ENCODE measurements around the gene MTX2.

MTX2 gene

DNA sequence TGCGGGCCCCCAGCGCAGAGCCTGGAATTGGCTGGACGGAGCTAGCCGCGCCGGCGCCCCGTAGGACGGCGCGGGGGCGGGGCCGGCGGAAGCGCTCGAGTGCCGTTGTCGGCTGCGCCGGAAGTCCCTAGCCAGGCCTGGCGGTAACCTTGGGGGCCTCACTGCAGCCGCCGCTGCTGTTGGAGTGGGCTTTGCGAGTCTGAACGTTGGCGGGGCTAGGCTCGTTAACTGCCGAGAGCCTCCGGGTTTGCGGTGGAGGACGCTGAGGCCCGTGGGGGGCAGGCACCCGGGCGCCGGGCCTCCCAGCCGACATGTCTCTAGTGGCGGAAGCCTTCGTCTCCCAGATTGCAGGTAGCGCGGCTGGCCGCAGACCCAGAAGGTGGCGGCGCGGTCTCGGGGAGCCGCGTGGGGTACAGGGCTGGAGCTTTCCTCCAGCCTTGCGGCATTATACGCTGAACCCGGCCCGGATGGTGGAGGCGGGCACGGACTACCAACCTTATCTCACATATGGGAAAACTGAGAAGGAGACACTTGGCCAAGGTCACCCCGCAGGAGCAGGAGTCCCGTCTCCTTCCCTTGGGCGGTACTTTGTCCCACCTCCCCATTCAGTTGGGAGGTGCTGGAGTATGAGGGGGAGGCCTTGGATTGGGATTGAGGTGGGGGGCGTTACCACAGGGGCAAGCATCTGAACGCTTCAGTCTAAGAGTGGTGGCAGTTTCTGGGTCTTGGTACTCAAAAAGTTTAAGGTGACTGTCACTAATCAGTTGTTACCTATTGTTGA is at the start of gene MTX2:
TSS of gene MTX2 (plus strand) at position 124 of the 781 bp plus-strand sequence. CDS start at position 312, 188 bp downstream.
- H3K36me3 ChIP-seq (ENCODE audit: insufficient read depth, low read length) = no peaks in the 10 kb centered on the region
- H3K9ac ChIP-seq (ENCODE audit: low read length) = peak within 1 kb of the TSS; percentile 99
- H3K4me3 ChIP-seq (ENCODE audit: low read depth in 1 of 2, low read length in 2 of 2) = peak within 1 kb of the TSS; percentile 82 to 98
- no peaks in the 10 kb centered on the region for H3K27me3 ChIP-seq (ENCODE audit: control insufficient read depth in 1 of 2, insufficient read depth in 2 of 2, low read length in 2 of 2)
- peaks cover 16% of the 10 kb centered on the region for H3K4me1 ChIP-seq (ENCODE audit: insufficient read depth, low read length)
- peak within 1 kb of the TSS; percentile 91 for H3K27ac ChIP-seq (ENCODE audit: low read depth, low read length)
- no peaks in the 10 kb centered on the region for H3K9me3 ChIP-seq (ENCODE audit: low read length)

DNA sequence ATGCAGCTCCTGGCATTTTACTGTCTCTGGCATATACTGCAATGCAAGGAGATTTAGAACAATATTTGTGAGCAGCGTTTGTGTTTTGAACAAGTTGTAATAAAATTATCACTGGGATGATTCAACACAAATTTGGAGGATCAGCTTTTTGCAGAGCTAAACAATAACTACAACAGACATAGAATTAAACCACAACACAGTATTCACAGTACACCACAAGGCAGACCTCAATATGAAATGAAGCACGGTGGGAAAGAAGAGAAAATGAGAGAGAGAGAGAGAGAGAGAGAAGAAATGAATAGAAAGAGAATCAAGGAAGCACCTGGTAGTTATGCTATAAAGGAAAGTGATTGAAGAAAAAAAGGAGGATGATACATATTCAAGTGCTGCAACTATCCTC is 41.4 kb upstream of the MTX2 start:
- H3K9me3 ChIP-seq (ENCODE audit: low read length) = no peaks in the 10 kb centered on the region
- no peaks in the 10 kb centered on the region for H3K4me1 ChIP-seq (ENCODE audit: insufficient read depth, low read length)
- no peak overlapping the region for H3K9ac ChIP-seq (ENCODE audit: low read length)
- no peaks in the 10 kb centered on the region for H3K27me3 ChIP-seq (ENCODE audit: control insufficient read depth in 1 of 2, insufficient read depth in 2 of 2, low read length in 2 of 2)
- H3K36me3 ChIP-seq (ENCODE audit: insufficient read depth, low read length) = no peaks in the 10 kb centered on the region
- H3K4me3 ChIP-seq (ENCODE audit: low read depth in 1 of 2, low read length in 2 of 2) = no peak overlapping the region
- no peak overlapping the region for H3K27ac ChIP-seq (ENCODE audit: low read depth, low read length)

DNA sequence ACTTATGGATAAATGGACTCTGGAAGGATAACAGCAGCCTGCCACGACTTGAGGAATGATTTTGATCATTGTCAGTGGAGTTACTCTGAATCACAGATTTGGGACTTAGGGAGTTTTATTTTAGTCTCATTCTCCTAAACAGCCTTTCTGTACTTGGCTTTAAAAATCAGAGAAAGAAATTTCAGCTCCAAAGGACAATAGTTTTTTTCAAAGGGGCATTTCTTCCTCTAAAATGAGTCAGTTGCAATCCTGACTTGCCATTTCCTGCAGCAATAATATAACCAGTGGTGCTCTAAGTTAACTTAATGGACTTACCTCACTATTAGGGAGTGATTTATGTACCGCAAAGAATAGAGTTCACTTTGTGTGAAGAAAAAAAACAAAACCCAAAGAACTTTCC is 35.1 kb upstream of the MTX2 start:
- H3K36me3 ChIP-seq (ENCODE audit: insufficient read depth, low read length) = no peaks in the 10 kb centered on the region
- H3K27me3 ChIP-seq (ENCODE audit: control insufficient read depth in 1 of 2, insufficient read depth in 2 of 2, low read length in 2 of 2) = no peaks in the 10 kb centered on the region

DNA sequence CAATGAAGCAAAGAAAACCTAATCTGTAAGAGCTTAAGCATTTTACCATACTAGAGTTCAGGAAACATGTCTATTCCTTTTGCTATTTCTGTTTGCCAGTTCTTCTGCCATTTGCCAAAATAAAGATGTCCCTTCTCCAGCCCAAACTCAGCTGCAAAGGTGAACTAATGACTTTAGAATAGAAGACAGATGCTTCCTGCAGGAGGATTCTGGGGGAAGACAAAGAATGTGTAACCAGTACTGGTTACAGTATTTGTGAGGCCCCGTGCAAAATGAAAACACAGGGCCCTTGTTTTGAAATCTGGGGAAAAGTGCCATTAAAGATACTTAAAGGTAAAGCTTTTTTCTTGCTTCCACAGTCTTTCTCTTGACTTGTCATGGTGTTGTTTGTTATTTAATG is 34.3 kb upstream of the MTX2 start:
- Histone ChIP-seq H3K9ac (ENCODE audit: low read length) (no peak overlapping the region), H3K4me1 (ENCODE audit: insufficient read depth, low read length) (no peaks in the 10 kb centered on the region), H3K36me3 (ENCODE audit: insufficient read depth, low read length) (no peaks in the 10 kb centered on the region), H3K4me3 (ENCODE audit: low read depth in 1 of 2, low read length in 2 of 2) (no peak overlapping the region), H3K9me3 (ENCODE audit: low read length) (no peaks in the 10 kb centered on the region), H3K27ac (ENCODE audit: low read depth, low read length) (no peak overlapping the region), H3K27me3 (ENCODE audit: control insufficient read depth in 1 of 2, insufficient read depth in 2 of 2, low read length in 2 of 2) (no peaks in the 10 kb centered on the region)

More for the DNA sequence above, 35.1 kb upstream of the MTX2 start:
- no peaks in the 10 kb centered on the region for H3K4me1 ChIP-seq (ENCODE audit: insufficient read depth, low read length)
- no peak overlapping the region for H3K4me3 ChIP-seq (ENCODE audit: low read depth in 1 of 2, low read length in 2 of 2)
- no peak overlapping the region for H3K27ac ChIP-seq (ENCODE audit: low read depth, low read length)
- no peaks in the 10 kb centered on the region for H3K9me3 ChIP-seq (ENCODE audit: low read length)
- no peak overlapping the region for H3K9ac ChIP-seq (ENCODE audit: low read length)

DNA sequence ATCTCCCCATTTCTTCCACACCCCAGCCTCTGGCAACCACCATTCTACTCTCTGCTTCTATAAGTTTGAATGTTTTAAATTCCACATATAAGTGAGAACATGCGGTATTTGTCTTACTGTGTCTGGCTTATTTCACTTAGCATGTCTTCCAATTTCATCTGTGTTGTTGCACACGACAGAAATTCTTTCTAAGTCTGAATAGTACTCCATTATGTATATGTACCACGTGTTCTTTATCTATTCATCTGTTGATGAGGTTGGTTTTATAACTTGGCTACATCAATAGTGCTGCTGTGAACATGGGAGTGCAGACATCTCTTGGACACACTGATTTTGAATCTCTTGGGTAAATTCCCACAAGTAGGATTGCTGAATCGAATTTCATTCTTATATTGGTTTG is 31.8 kb upstream of the MTX2 start:
- H3K9me3 ChIP-seq (ENCODE audit: low read length) = no peaks in the 10 kb centered on the region
- no peak overlapping the region for H3K27ac ChIP-seq (ENCODE audit: low read depth, low read length)
- no peak overlapping the region for H3K4me3 ChIP-seq (ENCODE audit: low read depth in 1 of 2, low read length in 2 of 2)
- H3K4me1 ChIP-seq (ENCODE audit: insufficient read depth, low read length) = no peaks in the 10 kb centered on the region
- H3K36me3 ChIP-seq (ENCODE audit: insufficient read depth, low read length) = no peaks in the 10 kb centered on the region
- H3K9ac ChIP-seq (ENCODE audit: low read length) = no peak overlapping the region
- H3K27me3 ChIP-seq (ENCODE audit: control insufficient read depth in 1 of 2, insufficient read depth in 2 of 2, low read length in 2 of 2) = no peaks in the 10 kb centered on the region

- H3K27ac ChIP-seq (ENCODE audit: low read depth, low read length) = no peak overlapping the region
- H3K36me3 ChIP-seq (ENCODE audit: insufficient read depth, low read length) = no peaks in the 10 kb centered on the region
- H3K9me3 ChIP-seq (ENCODE audit: low read length) = no peaks in the 10 kb centered on the region
- no peaks in the 10 kb centered on the region for H3K4me1 ChIP-seq (ENCODE audit: insufficient read depth, low read length)
- H3K27me3 ChIP-seq (ENCODE audit: control insufficient read depth in 1 of 2, insufficient read depth in 2 of 2, low read length in 2 of 2) = no peaks in the 10 kb centered on the region
- no peak overlapping the region for H3K4me3 ChIP-seq (ENCODE audit: low read depth in 1 of 2, low read length in 2 of 2)
- no peak overlapping the region for H3K9ac ChIP-seq (ENCODE audit: low read length)
Measured at GRCh38 chr2:176239031-176239430, 30.2 kb upstream of the MTX2 start.

DNA sequence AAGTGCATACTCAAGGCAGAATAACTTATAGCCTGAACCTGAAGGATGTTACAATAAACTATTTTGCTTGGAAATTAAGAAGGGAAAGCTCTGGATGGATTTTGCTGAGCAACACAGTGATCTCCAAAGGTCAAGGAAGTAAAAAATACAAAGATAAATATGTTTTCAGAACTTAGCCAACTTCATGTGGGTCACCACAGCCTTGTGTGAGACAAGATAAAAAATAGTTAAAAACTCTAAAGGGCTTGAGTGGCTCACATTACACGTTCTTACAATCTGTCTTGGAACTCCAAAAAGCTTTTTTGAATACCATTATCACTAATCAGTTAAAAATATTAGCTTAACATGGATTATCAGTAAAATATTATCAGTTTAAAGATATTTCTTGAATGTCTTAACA is 28.9 kb upstream of the MTX2 start:
- H3K9me3 ChIP-seq (ENCODE audit: low read length) = no peaks in the 10 kb centered on the region
- H3K27ac ChIP-seq (ENCODE audit: low read depth, low read length) = no peak overlapping the region
- no peak overlapping the region for H3K4me3 ChIP-seq (ENCODE audit: low read depth in 1 of 2, low read length in 2 of 2)
- H3K27me3 ChIP-seq (ENCODE audit: control insufficient read depth in 1 of 2, insufficient read depth in 2 of 2, low read length in 2 of 2) = no peaks in the 10 kb centered on the region
- no peaks in the 10 kb centered on the region for H3K36me3 ChIP-seq (ENCODE audit: insufficient read depth, low read length)
- no peak overlapping the region for H3K9ac ChIP-seq (ENCODE audit: low read length)
- no peaks in the 10 kb centered on the region for H3K4me1 ChIP-seq (ENCODE audit: insufficient read depth, low read length)

GRCh38 chr2:176242276-176242675 is 27.0 kb upstream of the MTX2 start:
- Histone ChIP-seq H3K9me3 (ENCODE audit: low read length) (no peaks in the 10 kb centered on the region), H3K4me3 (ENCODE audit: low read depth in 1 of 2, low read length in 2 of 2) (no peak overlapping the region), H3K27me3 (ENCODE audit: control insufficient read depth in 1 of 2, insufficient read depth in 2 of 2, low read length in 2 of 2) (no peaks in the 10 kb centered on the region), H3K36me3 (ENCODE audit: insufficient read depth, low read length) (no peaks in the 10 kb centered on the region), H3K9ac (ENCODE audit: low read length) (no peak overlapping the region), H3K27ac (ENCODE audit: low read depth, low read length) (no peak overlapping the region), H3K4me1 (ENCODE audit: insufficient read depth, low read length) (no peaks in the 10 kb centered on the region)

DNA sequence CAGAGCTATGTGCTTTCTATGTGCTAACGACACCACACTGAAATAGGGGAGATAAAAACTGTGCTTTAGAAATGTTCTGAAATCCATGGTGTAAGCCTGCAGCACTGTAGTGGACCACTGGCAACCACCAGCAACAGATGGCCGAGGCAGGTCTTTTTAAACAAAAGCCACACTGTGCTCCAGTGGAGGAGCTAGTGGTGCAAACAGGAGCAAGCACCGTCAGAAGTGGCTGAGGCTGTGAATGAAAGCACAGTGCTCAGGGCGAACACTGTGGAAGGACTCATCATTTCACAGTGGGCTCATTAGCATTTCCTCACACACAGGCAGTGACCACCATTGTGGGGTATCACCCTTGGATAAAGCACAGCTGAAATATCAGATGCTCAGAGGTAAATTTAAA is 22.9 kb upstream of the MTX2 start:
- H3K4me1 ChIP-seq (ENCODE audit: insufficient read depth, low read length) = no peaks in the 10 kb centered on the region
- H3K27me3 ChIP-seq (ENCODE audit: control insufficient read depth in 1 of 2, insufficient read depth in 2 of 2, low read length in 2 of 2) = no peaks in the 10 kb centered on the region
- no peak overlapping the region for H3K27ac ChIP-seq (ENCODE audit: low read depth, low read length)
- no peak overlapping the region for H3K9ac ChIP-seq (ENCODE audit: low read length)
- H3K9me3 ChIP-seq (ENCODE audit: low read length) = no peaks in the 10 kb centered on the region
- H3K36me3 ChIP-seq (ENCODE audit: insufficient read depth, low read length) = no peaks in the 10 kb centered on the region
- H3K4me3 ChIP-seq (ENCODE audit: low read depth in 1 of 2, low read length in 2 of 2) = no peak overlapping the region

DNA sequence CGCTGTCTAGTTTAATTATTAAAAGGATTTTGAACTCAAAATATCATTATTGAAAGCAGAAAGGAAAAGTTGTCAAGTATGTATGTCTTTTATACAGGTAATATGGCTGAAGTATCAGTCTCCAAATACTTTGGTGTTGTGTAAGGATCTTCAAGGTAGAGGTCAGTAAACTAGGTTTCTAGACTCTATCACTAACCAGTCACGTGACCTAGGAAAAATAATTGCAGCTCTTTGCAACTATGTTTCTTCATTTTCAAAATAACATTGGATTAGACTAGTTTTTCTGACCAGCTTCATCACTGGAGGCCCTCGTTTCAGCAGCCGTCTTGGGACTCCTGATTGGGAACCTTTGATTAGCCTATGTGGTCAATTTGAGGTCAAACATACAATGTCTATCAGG is 21.4 kb upstream of the MTX2 start:
- Histone ChIP-seq H3K36me3 (ENCODE audit: insufficient read depth, low read length) (no peaks in the 10 kb centered on the region), H3K4me3 (ENCODE audit: low read depth in 1 of 2, low read length in 2 of 2) (no peak overlapping the region), H3K4me1 (ENCODE audit: insufficient read depth, low read length) (no peaks in the 10 kb centered on the region), H3K27me3 (ENCODE audit: control insufficient read depth in 1 of 2, insufficient read depth in 2 of 2, low read length in 2 of 2) (no peaks in the 10 kb centered on the region), H3K9ac (ENCODE audit: low read length) (no peak overlapping the region), H3K27ac (ENCODE audit: low read depth, low read length) (no peak overlapping the region), H3K9me3 (ENCODE audit: low read length) (no peaks in the 10 kb centered on the region)

GRCh38 chr2:176251928-176252327 is 17.3 kb upstream of the MTX2 start:
- H3K9ac ChIP-seq (ENCODE audit: low read length) = no peak overlapping the region
- no peaks in the 10 kb centered on the region for H3K9me3 ChIP-seq (ENCODE audit: low read length)
- no peaks in the 10 kb centered on the region for H3K27me3 ChIP-seq (ENCODE audit: control insufficient read depth in 1 of 2, insufficient read depth in 2 of 2, low read length in 2 of 2)
- H3K36me3 ChIP-seq (ENCODE audit: insufficient read depth, low read length) = no peaks in the 10 kb centered on the region
- no peaks in the 10 kb centered on the region for H3K4me1 ChIP-seq (ENCODE audit: insufficient read depth, low read length)
- H3K4me3 ChIP-seq (ENCODE audit: low read depth in 1 of 2, low read length in 2 of 2) = no peak overlapping the region
- H3K27ac ChIP-seq (ENCODE audit: low read depth, low read length) = no peak overlapping the region

- no peak overlapping the region for H3K27ac ChIP-seq (ENCODE audit: low read depth, low read length)
- no peak overlapping the region for H3K9ac ChIP-seq (ENCODE audit: low read length)
- H3K4me3 ChIP-seq (ENCODE audit: low read depth in 1 of 2, low read length in 2 of 2) = no peak overlapping the region
- no peaks in the 10 kb centered on the region for H3K4me1 ChIP-seq (ENCODE audit: insufficient read depth, low read length)
- H3K9me3 ChIP-seq (ENCODE audit: low read length) = no peaks in the 10 kb centered on the region
- H3K27me3 ChIP-seq (ENCODE audit: control insufficient read depth in 1 of 2, insufficient read depth in 2 of 2, low read length in 2 of 2) = no peaks in the 10 kb centered on the region
- H3K36me3 ChIP-seq (ENCODE audit: insufficient read depth, low read length) = no peaks in the 10 kb centered on the region
Measured at GRCh38 chr2:176260689-176261088, 8.6 kb upstream of the MTX2 start.

Data from muscle layer of colon (tissue), 2 donors.